A673 (cell line): ENCODE results near the gene HECTD4. TPM values are rescaled to one million over a fixed set of nuclear protein-coding genes. Genes with fewer than 3 reads are reported as not detected.

Experiments
- BruUV-seq: library from RNA; stranded (reverse); fragments of 400-500 nt; replicated peaks from 2 replicates; lab custom pipeline; 2021; lab: Mats Ljungman, UMichigan
- CTCF ChIA-PET: fragments of 300-600 bp; sonication (Branson Sonifier 250); formaldehyde crosslinking; loops from one replicate; lab custom pipeline; 2022; ENCODE audit warnings: antibody characterized with exemption; lab: Charles Lee
- POLR2A ChIA-PET: fragments of 300-600 bp; sonication (Branson Sonifier 250); formaldehyde crosslinking; loops from one replicate; lab custom pipeline; 2022; ENCODE audit warnings: antibody characterized with exemption; ENCODE audit not compliant: low non-redundant PET; lab: Charles Lee
- DNase-seq: peaks from one replicate; pipeline ENCODE4 v3.0.0-alpha.2; 2015; ENCODE audit warnings: low spot score
- H3K27ac ChIP-seq: fragments of 200-600 bp; sonication (generic); 2 replicates; pipeline ENCODE4 v1.5.1; 2016; ENCODE audit warnings: mixed run types, low read depth, mild to moderate bottlenecking, mixed read lengths, antibody characterized with exemption, low read length; ENCODE audit not compliant: poor library complexity, severe bottlenecking
- H3K27me3 ChIP-seq: fragments of 200-600 bp; sonication (generic); replicated peaks from 2 replicates; pipeline ENCODE4 v1.6.1; 2017; ENCODE audit warnings: mixed run types, low read depth, mild to moderate bottlenecking, mixed read lengths, antibody characterized with exemption, low read length; ENCODE audit not compliant: insufficient read depth, poor library complexity
- H3K36me3 ChIP-seq: fragments of 200-600 bp; sonication (generic); 2 replicates; pipeline ENCODE4 v1.6.1; 2016; ENCODE audit warnings: mixed run types, mild to moderate bottlenecking, mixed read lengths, antibody characterized with exemption, low read length; ENCODE audit not compliant: insufficient read depth, poor library complexity, severe bottlenecking
- H3K4me1 ChIP-seq: fragments of 200-600 bp; sonication (generic); 2 replicates; pipeline ENCODE4 v1.6.1; 2017; ENCODE audit warnings: mixed run types, mild to moderate bottlenecking, mixed read lengths, antibody characterized with exemption, low read length; ENCODE audit not compliant: insufficient read depth, poor library complexity, severe bottlenecking
- H3K4me3 ChIP-seq: fragments of 200-600 bp; sonication (generic); 2 replicates; pipeline ENCODE4 v1.5.1; 2016; ENCODE audit warnings: low read depth, mixed run types, mild to moderate bottlenecking, mixed read lengths, low read length; ENCODE audit not compliant: poor library complexity, severe bottlenecking
- H3K9me3 ChIP-seq: fragments of 200-600 bp; sonication (generic); 2 replicates; pipeline ENCODE4 v1.6.1; 2016; ENCODE audit warnings: mixed run types, low read depth, mild to moderate bottlenecking, mixed read lengths, antibody characterized with exemption, low read length; ENCODE audit not compliant: poor library complexity, severe bottlenecking
- EZH2 ChIP-seq: fragments of 200-600 bp; sonication (generic); IDR thresholded peaks from 2 replicates; pipeline ENCODE4 v1.6.1; 2017; ENCODE audit warnings: borderline replicate concordance, low read depth, mild to moderate bottlenecking, mixed read lengths, antibody characterized with exemption, low read length; ENCODE audit not compliant: poor library complexity, severe bottlenecking
- intact Hi-C: fragments of 100-400 bp; cut with micrococcal nuclease; formaldehyde crosslinking; loops from one replicate; pipeline ENCODE4 v1.10.0; 2022; ENCODE audit not compliant: unreplicated experiment
- total RNA-seq: library from RNA; stranded (reverse); gene quantifications from 2 replicates; pipeline ENCODE4 v1.2.3, GENCODE V29; 2021
- TF ChIP-seq, protein P1 (sequence below): fragments of 300-800, 200-600 bp; sonication (generic); conservative IDR thresholded peaks from 2 replicates; pipeline ENCODE4 v1.5.1; 2017; ENCODE audit warnings: low read depth, mild to moderate bottlenecking, antibody characterized with exemption, low read length, moderate library complexity, mixed read lengths

The HECTD4 gene
- total RNA-seq, 1 experiment from 2014 or later = 52.1 TPM

DNA sequence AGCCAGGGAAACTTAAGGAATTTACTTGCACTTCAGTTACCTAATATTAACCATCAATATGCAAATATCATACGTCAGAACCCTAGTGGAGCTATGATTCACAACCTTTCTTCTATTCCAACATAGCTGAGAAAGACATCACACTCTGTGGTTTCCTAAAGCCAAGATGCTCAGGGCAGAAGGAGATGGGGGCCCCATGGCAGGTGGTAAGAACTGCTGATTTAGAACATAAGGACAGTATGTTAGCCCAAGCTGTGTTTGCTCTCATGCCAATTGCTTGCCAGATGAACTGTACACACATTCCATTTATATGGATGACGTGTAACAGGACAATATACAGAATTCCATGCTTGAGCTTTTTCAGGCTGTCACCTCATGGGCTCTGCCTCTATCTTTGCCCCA, 34.6 kb downstream of the HECTD4 start:
- ChIA-PET CTCF (no interaction called here), POLR2A (no interaction called here)
- no TSS peak for BruUV-seq
- no peak overlapping the region for H3K4me3 ChIP-seq
- H3K9me3 ChIP-seq = no peaks in the 10 kb centered on the region
- DNase-seq = no peak
- TF ChIP-seq, protein P1, sequence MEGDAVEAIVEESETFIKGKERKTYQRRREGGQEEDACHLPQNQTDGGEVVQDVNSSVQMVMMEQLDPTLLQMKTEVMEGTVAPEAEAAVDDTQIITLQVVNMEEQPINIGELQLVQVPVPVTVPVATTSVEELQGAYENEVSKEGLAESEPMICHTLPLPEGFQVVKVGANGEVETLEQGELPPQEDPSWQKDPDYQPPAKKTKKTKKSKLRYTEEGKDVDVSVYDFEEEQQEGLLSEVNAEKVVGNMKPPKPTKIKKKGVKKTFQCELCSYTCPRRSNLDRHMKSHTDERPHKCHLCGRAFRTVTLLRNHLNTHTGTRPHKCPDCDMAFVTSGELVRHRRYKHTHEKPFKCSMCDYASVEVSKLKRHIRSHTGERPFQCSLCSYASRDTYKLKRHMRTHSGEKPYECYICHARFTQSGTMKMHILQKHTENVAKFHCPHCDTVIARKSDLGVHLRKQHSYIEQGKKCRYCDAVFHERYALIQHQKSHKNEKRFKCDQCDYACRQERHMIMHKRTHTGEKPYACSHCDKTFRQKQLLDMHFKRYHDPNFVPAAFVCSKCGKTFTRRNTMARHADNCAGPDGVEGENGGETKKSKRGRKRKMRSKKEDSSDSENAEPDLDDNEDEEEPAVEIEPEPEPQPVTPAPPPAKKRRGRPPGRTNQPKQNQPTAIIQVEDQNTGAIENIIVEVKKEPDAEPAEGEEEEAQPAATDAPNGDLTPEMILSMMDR = no peak
- TF ChIP-seq EZH2 = no peak
- no peaks in the 10 kb centered on the region for H3K36me3 ChIP-seq
- H3K4me1 ChIP-seq = peaks cover 18% of the 10 kb centered on the region
- H3K27me3 ChIP-seq = no peaks in the 10 kb centered on the region
- intact Hi-C loops = no loop called here
- no peak overlapping the region for H3K27ac ChIP-seq

DNA sequence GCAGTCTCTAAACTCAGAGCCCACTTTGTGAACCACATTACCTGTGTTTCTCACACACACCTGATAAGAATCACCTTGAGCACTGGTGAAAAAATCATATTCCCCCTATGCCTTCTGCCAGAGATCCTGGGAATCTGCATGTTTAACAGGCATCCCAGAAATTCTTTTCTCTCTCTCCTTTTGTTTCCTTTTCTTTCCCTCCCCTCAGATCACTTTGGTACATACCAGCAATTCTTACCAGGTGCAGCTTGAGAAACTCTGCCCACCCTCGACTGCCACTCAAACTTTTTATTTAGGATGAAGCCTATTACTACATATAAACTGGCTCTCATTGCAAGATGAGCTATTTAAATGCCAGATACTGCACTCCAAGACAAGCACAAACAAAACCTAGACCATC, 36.0 kb downstream of the HECTD4 start:
- no peaks in the 10 kb centered on the region for H3K36me3 ChIP-seq
- peaks cover 18% of the 10 kb centered on the region for H3K4me1 ChIP-seq
- POLR2A ChIA-PET = no interaction called here
- DNase-seq = no peak
- no peaks in the 10 kb centered on the region for H3K9me3 ChIP-seq
- no peak for TF ChIP-seq EZH2
- TF ChIP-seq, protein P1 = no peak
- H3K27ac ChIP-seq = no peak overlapping the region
- intact Hi-C loops = no loop called here
- BruUV-seq = no TSS peak
- H3K27me3 ChIP-seq = no peaks in the 10 kb centered on the region
- CTCF ChIA-PET = no interaction called here
- no peak overlapping the region for H3K4me3 ChIP-seq

DNA sequence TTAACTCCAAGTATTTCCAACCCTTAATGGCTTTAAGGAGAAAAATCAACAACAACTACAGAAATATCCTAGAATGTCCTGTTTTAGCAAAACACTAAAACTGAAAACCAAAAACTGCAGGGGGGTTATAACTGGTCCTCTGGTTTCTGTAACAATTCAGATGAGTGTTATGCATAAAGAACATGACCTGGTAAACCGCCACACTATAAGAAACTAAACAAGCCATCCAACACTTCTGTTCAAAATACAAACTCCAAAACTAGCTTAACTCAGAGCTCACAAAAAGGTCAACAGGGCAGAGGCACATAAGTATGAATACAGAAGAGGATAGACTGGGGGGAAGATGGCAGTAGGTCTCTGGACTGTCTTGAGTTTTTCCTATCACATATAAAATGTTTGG, 38.0 kb downstream of the HECTD4 start:
- H3K4me3 ChIP-seq = no peak overlapping the region
- no peaks in the 10 kb centered on the region for H3K36me3 ChIP-seq
- peaks cover 18% of the 10 kb centered on the region for H3K4me1 ChIP-seq
- no peaks in the 10 kb centered on the region for H3K27me3 ChIP-seq
- POLR2A ChIA-PET = no interaction called here
- CTCF ChIA-PET = no interaction called here
- BruUV-seq = no TSS peak
- TF ChIP-seq, protein P1 = no peak
- TF ChIP-seq EZH2 = no peak
- no peak overlapping the region for H3K27ac ChIP-seq
- intact Hi-C loops = no loop called here
- DNase-seq = no peak
- H3K9me3 ChIP-seq = no peaks in the 10 kb centered on the region
